ENCODE data around the gene FRY.

FRY gene

GRCh38 chr13:32243695-32244094 lies 212.1 kb downstream of the FRY start:
- TF ChIP-seq, protein P1, sequence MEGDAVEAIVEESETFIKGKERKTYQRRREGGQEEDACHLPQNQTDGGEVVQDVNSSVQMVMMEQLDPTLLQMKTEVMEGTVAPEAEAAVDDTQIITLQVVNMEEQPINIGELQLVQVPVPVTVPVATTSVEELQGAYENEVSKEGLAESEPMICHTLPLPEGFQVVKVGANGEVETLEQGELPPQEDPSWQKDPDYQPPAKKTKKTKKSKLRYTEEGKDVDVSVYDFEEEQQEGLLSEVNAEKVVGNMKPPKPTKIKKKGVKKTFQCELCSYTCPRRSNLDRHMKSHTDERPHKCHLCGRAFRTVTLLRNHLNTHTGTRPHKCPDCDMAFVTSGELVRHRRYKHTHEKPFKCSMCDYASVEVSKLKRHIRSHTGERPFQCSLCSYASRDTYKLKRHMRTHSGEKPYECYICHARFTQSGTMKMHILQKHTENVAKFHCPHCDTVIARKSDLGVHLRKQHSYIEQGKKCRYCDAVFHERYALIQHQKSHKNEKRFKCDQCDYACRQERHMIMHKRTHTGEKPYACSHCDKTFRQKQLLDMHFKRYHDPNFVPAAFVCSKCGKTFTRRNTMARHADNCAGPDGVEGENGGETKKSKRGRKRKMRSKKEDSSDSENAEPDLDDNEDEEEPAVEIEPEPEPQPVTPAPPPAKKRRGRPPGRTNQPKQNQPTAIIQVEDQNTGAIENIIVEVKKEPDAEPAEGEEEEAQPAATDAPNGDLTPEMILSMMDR (IDR thresholded peaks at IDR 0.05; ENCODE audit: low read depth, low read length) = no peak
- Histone ChIP-seq H3K27me3 (ENCODE audit: insufficient read depth, low read depth, severe bottlenecking) (no peaks in the 10 kb centered on the region), H3K4me3 (ENCODE audit: low read depth, low read length) (no peak overlapping the region), H3K27ac (no peak overlapping the region), H3K36me3 (peaks cover 17% of the 10 kb centered on the region), H3K9me3 (ENCODE audit: severe bottlenecking) (no peaks in the 10 kb centered on the region)
- DNase-seq = no peak

GRCh38 chr13:32245555-32245954 lies 214.0 kb downstream of the FRY start:
- Histone ChIP-seq H3K36me3 (peaks cover under 1% of the 10 kb centered on the region; the same call in 1 of the 2 replicates), H3K27me3 (ENCODE audit: insufficient read depth, low read depth, severe bottlenecking) (no peaks in the 10 kb centered on the region), H3K4me3 (ENCODE audit: low read depth, low read length) (no peak overlapping the region), H3K9me3 (ENCODE audit: severe bottlenecking) (no peaks in the 10 kb centered on the region), H3K27ac (no peak overlapping the region)
- no peak for DNase-seq
- TF ChIP-seq, protein P1 (IDR thresholded peaks at IDR 0.05; ENCODE audit: low read depth, low read length) = no peak

GRCh38 chr13:32246468-32246867 lies 214.9 kb downstream of the FRY start:
- no peaks in the 10 kb centered on the region; the same call in 1 of the 2 replicates for H3K36me3 ChIP-seq
- TF ChIP-seq, protein P1 (IDR thresholded peaks at IDR 0.05; ENCODE audit: low read depth, low read length) = peak; percentile 88
- DNase-seq = peak; percentile 71
- H3K9me3 ChIP-seq (ENCODE audit: severe bottlenecking) = no peaks in the 10 kb centered on the region
- no peaks in the 10 kb centered on the region for H3K27me3 ChIP-seq (ENCODE audit: insufficient read depth, low read depth, severe bottlenecking)
- no peak overlapping the region for H3K27ac ChIP-seq
- no peak overlapping the region for H3K4me3 ChIP-seq (ENCODE audit: low read depth, low read length)

- Histone ChIP-seq H3K27me3 (ENCODE audit: insufficient read depth, low read depth, severe bottlenecking) (no peaks in the 10 kb centered on the region), H3K4me3 (ENCODE audit: low read depth, low read length) (no peak overlapping the region), H3K27ac (no peak overlapping the region), H3K9me3 (ENCODE audit: severe bottlenecking) (no peaks in the 10 kb centered on the region), H3K36me3 (no peaks in the 10 kb centered on the region; the same call in 1 of the 2 replicates)
- no peak for DNase-seq
- TF ChIP-seq, protein P1 (IDR thresholded peaks at IDR 0.05; ENCODE audit: low read depth, low read length) = no peak
Observed at GRCh38 chr13:32247887-32248286, 216.3 kb downstream of the FRY start.

GRCh38 chr13:32248801-32249200 lies 217.2 kb downstream of the FRY start:
- no peaks in the 10 kb centered on the region; the same call in 1 of the 2 replicates for H3K36me3 ChIP-seq
- H3K27me3 ChIP-seq (ENCODE audit: insufficient read depth, low read depth, severe bottlenecking) = no peaks in the 10 kb centered on the region
- no peak for DNase-seq
- no peak overlapping the region for H3K4me3 ChIP-seq (ENCODE audit: low read depth, low read length)
- no peaks in the 10 kb centered on the region for H3K9me3 ChIP-seq (ENCODE audit: severe bottlenecking)
- TF ChIP-seq, protein P1 (IDR thresholded peaks at IDR 0.05; ENCODE audit: low read depth, low read length) = no peak
- H3K27ac ChIP-seq = no peak overlapping the region

DNA sequence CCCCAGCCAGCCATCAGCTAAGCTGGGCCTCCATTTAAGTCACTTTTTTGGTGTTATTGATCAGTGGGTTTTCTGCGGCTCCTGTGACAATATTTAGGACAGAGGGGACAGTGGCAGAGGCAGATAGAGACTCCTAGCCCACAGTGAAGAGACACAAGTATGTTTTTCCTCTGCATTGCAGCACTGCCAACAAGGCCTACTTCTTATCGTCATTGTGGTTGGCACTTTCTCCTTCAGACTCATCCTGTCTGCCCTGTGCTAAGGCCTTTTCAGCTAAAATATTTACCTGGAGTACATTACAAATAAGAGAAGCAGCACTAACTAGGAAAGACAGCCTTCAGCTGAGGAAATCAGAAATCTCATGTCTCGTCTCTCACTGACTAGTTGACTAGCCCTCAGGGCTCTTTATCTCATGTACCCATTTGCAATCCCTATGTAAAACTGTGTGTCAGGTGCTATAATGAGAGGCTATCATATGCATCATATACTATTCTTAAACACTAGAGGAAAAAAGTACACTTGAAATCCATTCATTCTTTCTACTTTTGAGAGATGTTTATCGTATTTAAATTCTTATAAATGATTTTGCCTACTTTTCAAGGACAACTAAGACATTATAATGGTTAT lies 221.4 kb downstream of the FRY start:
- Histone ChIP-seq H3K27ac (no peak overlapping the region), H3K36me3 (peaks cover 3% of the 10 kb centered on the region; the same call in 1 of the 2 replicates), H3K4me3 (ENCODE audit: low read depth, low read length) (no peak overlapping the region), H3K27me3 (ENCODE audit: insufficient read depth, low read depth, severe bottlenecking) (no peaks in the 10 kb centered on the region), H3K9me3 (ENCODE audit: severe bottlenecking) (no peaks in the 10 kb centered on the region)
- DNase-seq = no peak
- TF ChIP-seq, protein P1 (IDR thresholded peaks at IDR 0.05; ENCODE audit: low read depth, low read length) = no peak

All from WERI-Rb-1 (cell line).